Measurements from ENCODE around the gene RFC1.
"Not testable (repeated sequence)": the region's sequence is repeated elsewhere in the genome, so short reads cannot be mapped to it uniquely, and the experiment has no call there.

RFC1 gene

GRCh38 chr4:39365830-39366771 is at the start of gene RFC1:
Gene RFC1 (minus strand): TSS chr4:39366362. CDS start chr4:39366241, 121 bp downstream.
- peak; percentile 91 for DNase-seq (ENCODE audit: extremely low spot score)
- CTCF ChIA-PET, result interaction anchor here (1.1 to 1.8 kb wide), 3 partner anchors 8 to 26 kb away, joined by 3 to 6 read pairs (median 3); no protein-coding TSS in a partner anchor
- POLR2A ChIA-PET, result interaction anchor here (1.0 kb wide), 1 partner anchor 9 kb away, joined by 4 read pairs; no protein-coding TSS in a partner anchor
- TF ChIP-seq CTCF (IDR thresholded peaks at IDR 0.05; ENCODE audit: control extremely low read depth, extremely low read depth, low read depth, missing control alignments), result no peak

- no peak for TF ChIP-seq CTCF (IDR thresholded peaks at IDR 0.05; ENCODE audit: control extremely low read depth, extremely low read depth, low read depth, missing control alignments)
- CTCF ChIA-PET, result interaction anchor here (1.1 to 1.8 kb wide), 3 partner anchors 12 to 23 kb away, joined by 3 to 8 read pairs (median 4); no protein-coding TSS in a partner anchor
- no peak for DNase-seq (ENCODE audit: extremely low spot score)
- POLR2A ChIA-PET, result interaction anchor here (1.0 kb wide), 1 partner anchor 33 kb away, joined by 4 read pairs; no protein-coding TSS in a partner anchor
Measured at GRCh38 chr4:39415678-39416283, 49.6 kb upstream of the RFC1 start.

DNA sequence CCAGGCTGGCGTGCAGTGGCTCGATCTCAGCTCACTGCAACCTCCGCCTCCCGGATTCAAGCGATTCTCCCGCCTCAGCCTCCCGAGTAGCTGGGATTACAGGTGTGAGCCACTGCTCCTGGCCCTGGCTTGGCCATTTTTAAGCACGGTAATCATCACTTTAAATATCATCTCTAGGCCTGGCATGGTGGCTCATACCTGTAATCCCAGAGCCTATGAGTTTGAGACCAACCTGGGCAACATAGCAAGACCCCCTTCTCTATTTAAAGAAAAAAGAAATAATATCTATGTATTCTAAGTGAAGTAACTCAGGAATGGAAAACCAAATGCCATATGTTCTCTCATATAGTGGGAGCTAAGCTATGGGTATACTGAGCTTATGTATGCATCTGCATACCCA is 45.4 kb upstream of the RFC1 start:
- CTCF ChIA-PET, result interaction anchor here (1.3 kb wide), 1 partner anchor 24 kb away, joined by 3 read pairs; no protein-coding TSS in a partner anchor
- POLR2A ChIA-PET; DNase-seq (ENCODE audit: extremely low spot score): not testable (repeated sequence)

- DNase-seq (ENCODE audit: extremely low spot score), result no peak
- ChIA-PET POLR2A (no interaction called here), CTCF (no interaction called here)
- peak; percentile 24 for TF ChIP-seq CTCF (IDR thresholded peaks at IDR 0.05; ENCODE audit: control extremely low read depth, extremely low read depth, low read depth, missing control alignments)
Measured at GRCh38 chr4:39410415-39410814, 44.3 kb upstream of the RFC1 start.

DNA sequence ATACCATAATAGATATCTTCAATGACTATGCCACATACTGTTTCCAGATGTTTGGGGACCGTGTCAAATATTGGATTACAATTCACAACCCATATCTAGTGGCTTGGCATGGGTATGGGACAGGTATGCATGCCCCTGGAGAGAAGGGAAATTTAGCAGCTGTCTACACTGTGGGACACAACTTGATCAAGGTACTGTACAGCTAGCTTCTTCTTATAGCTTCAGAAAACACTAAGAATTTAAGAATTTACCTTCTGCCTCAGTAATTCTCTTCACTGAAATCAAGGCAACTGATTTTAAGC is 41.4 kb upstream of the RFC1 start:
- ChIA-PET POLR2A (no interaction called here), CTCF (interaction anchor here (0.8 to 1.2 kb wide), 6 partner anchors 9 to 49 kb away, joined by 3 to 5 read pairs (median 3); no protein-coding TSS in a partner anchor)
- no peak for TF ChIP-seq CTCF (IDR thresholded peaks at IDR 0.05; ENCODE audit: control extremely low read depth, extremely low read depth, low read depth, missing control alignments)
- DNase-seq (ENCODE audit: extremely low spot score), result no peak

DNA sequence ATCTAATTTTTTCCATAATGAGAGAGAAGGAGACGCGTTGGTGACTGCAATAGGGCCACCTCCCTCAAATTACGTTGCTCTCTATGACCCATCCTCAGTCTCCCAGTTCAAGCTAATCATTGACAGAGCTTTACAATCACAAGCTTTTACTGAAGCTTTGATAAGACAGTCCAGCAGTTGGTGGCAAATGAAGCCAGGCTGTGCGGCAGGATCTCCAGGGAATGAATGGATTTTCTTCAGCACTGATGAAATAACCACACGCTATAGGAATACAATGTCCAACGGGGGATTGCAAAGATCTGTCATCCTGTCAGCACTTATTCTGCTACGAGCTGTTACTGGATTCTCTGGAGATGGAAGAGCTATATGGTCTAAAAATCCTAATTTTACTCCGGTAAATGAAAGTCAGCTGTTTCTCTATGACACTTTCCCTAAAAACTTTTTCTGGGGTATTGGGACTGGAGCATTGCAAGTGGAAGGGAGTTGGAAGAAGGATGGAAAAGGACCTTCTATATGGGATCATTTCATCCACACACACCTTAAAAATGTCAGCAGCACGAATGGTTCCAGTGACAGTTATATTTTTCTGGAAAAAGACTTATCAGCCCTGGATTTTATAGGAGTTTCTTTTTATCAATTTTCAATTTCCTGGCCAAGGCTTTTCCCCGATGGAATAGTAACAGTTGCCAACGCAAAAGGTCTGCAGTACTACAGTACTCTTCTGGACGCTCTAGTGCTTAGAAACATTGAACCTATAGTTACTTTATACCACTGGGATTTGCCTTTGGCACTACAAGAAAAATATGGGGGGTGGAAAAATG is 40.8 kb upstream of the RFC1 start, which contains the start of gene KLB:
KLB (plus strand) TSS at position 168 of the 821 bp plus-strand sequence; CDS start at position 188, 20 bp downstream.
- TF ChIP-seq CTCF (IDR thresholded peaks at IDR 0.05; ENCODE audit: control extremely low read depth, extremely low read depth, low read depth, missing control alignments), result no peak
- ChIA-PET CTCF (interaction anchor here (1.0 to 1.4 kb wide), 4 partner anchors 17 to 62 kb away, joined by 3 to 4 read pairs (median 4); no protein-coding TSS in a partner anchor), POLR2A (no interaction called here)
- no peak for DNase-seq (ENCODE audit: extremely low spot score)

- POLR2A ChIA-PET; CTCF ChIA-PET; DNase-seq (ENCODE audit: extremely low spot score): not testable (repeated sequence)
Measured at GRCh38 chr4:39401640-39402039, 35.5 kb upstream of the RFC1 start.
